Mesendoderm (in vitro differentiated cells): ENCODE measurements around the gene ARFGAP3.
A peak's percentile ranks its signal among the peaks of the same experiment; 100 is the strongest.

Experiments used
- DNase-seq: peaks from one replicate; pipeline ENCODE4 v3.0.0; 2013
- H2AK5ac ChIP-seq: 2 replicates; pipeline ENCODE4 v1.6.1; 2013; ENCODE audit warnings: low read length, inconsistent platforms
- H2BK120ac ChIP-seq: 2 replicates; pipeline ENCODE4 v1.6.1; 2013; ENCODE audit warnings: low read depth, mild to moderate bottlenecking, low read length, moderate library complexity, mixed read lengths
- H2BK15ac ChIP-seq: replicated peaks from 2 replicates; pipeline ENCODE4 v1.6.1; 2013; ENCODE audit warnings: low read depth, mild to moderate bottlenecking, moderate library complexity
- H2BK5ac ChIP-seq: 2 replicates; pipeline ENCODE4 v1.6.1; 2013; ENCODE audit warnings: low read length, inconsistent platforms
- H3K18ac ChIP-seq: 2 replicates; pipeline ENCODE4 v1.6.1; 2013; ENCODE audit warnings: mild to moderate bottlenecking, low read length, mixed read lengths
- H3K23ac ChIP-seq: one replicate; pipeline ENCODE4 v1.6.1; 2013; ENCODE audit warnings: low read length
- H3K27ac ChIP-seq: 2 replicates; pipeline ENCODE4 v1.5.1; 2013; ENCODE audit warnings: low read depth, mild to moderate bottlenecking, inconsistent platforms, low read length, moderate library complexity
- H3K27me3 ChIP-seq: 2 replicates; pipeline ENCODE4 v1.6.1; 2013; ENCODE audit warnings: low read length, control low read depth, mild to moderate bottlenecking, inconsistent platforms; ENCODE audit not compliant: insufficient read depth, poor library complexity
- H3K36me3 ChIP-seq: 2 replicates; pipeline ENCODE4 v1.6.1; 2013; ENCODE audit warnings: low read length, inconsistent platforms; ENCODE audit not compliant: control insufficient read depth, insufficient read depth
- H3K4ac ChIP-seq: one replicate; pipeline ENCODE4 v1.6.1; 2013; ENCODE audit warnings: low read depth, mild to moderate bottlenecking, low read length, moderate library complexity
- H3K4me1 ChIP-seq: 2 replicates; pipeline ENCODE4 v1.6.1; 2013; ENCODE audit warnings: low read depth, low read length, inconsistent platforms; ENCODE audit not compliant: control insufficient read depth
- H3K4me2 ChIP-seq: 2 replicates; pipeline ENCODE4 v1.6.1; 2013; ENCODE audit warnings: low read length
- H3K4me3 ChIP-seq: 2 replicates; pipeline ENCODE4 v1.5.1; 2013; ENCODE audit warnings: mild to moderate bottlenecking, low read length
- H3K56ac ChIP-seq: one replicate; pipeline ENCODE4 v1.6.1; 2013; ENCODE audit warnings: low read length
- H3K79me1 ChIP-seq: 2 replicates; pipeline ENCODE4 v1.6.1; 2013; ENCODE audit warnings: low read length, inconsistent platforms
- H3K79me2 ChIP-seq: 2 replicates; pipeline ENCODE4 v1.6.1; 2013; ENCODE audit warnings: mild to moderate bottlenecking, low read length; ENCODE audit not compliant: control insufficient read depth, insufficient read depth
- H3K9ac ChIP-seq: 2 replicates; pipeline ENCODE4 v1.6.1; 2013; ENCODE audit warnings: low read length, inconsistent platforms
- H4K5ac ChIP-seq: one replicate; pipeline ENCODE4 v1.6.1; 2013; ENCODE audit warnings: low read length
- H4K8ac ChIP-seq: one replicate; pipeline ENCODE4 v1.6.1; 2013; ENCODE audit warnings: low read depth, mild to moderate bottlenecking, control low read depth, low read length, moderate library complexity
- WGBS: extraction: QIAGEN DNeasy Blood & Tissue Kit; methylation state at CpG from one replicate; pipeline ENCODE4 v1.1.7; 2013; ENCODE audit warnings: low lambda C conversion rate, missing lambda C conversion rate; ENCODE audit not compliant: insufficient coverage; ENCODE audit errors: extremely low coverage; 5-methylcytosine and 5-hydroxymethylcytosine counted together

ARFGAP3 gene

DNA sequence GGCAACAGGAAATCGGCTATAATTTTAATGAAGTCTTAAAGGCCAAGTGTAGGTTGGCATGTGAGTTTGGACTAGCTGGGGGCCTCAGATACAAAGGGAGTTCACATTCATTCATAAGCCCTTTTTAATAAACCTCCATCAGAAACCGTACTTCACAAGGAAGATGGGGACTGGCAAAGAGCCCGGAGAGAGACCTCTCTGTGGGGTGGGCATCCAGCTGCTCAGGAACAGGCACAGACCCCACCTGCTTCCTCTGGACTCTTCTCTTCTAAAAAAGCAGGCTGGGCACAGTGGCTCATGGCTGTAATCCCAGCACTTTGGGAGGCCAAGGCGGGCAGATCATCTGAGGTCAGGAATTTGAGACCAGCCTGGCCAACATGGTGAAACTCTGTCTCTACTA lies 3.9 kb upstream of the ARFGAP3 start:
- DNase-seq, result no peak
- Histone ChIP-seq H3K79me1 (no peaks in the 10 kb centered on the region), H3K56ac (no peak overlapping the region), H3K36me3 (no peaks in the 10 kb centered on the region), H3K4me3 (no peak overlapping the region), H3K4me2 (no peak overlapping the region), H2BK5ac (no peak overlapping the region), H3K4ac (no peak overlapping the region), H3K27me3 (no peaks in the 10 kb centered on the region), H3K9ac (no peak overlapping the region), H2AK5ac (no peak overlapping the region), H4K5ac (no peak overlapping the region), H3K79me2 (no peaks in the 10 kb centered on the region), H3K23ac (no peak overlapping the region), H3K18ac (no peak overlapping the region), H2BK15ac (no peak overlapping the region), H3K27ac (no peak overlapping the region), H3K4me1 (no peaks in the 10 kb centered on the region), H2BK120ac (no peak overlapping the region), H4K8ac (no peak overlapping the region)
- WGBS, result no CpG with 5 or more reads among the region's 4 CpGs

DNA sequence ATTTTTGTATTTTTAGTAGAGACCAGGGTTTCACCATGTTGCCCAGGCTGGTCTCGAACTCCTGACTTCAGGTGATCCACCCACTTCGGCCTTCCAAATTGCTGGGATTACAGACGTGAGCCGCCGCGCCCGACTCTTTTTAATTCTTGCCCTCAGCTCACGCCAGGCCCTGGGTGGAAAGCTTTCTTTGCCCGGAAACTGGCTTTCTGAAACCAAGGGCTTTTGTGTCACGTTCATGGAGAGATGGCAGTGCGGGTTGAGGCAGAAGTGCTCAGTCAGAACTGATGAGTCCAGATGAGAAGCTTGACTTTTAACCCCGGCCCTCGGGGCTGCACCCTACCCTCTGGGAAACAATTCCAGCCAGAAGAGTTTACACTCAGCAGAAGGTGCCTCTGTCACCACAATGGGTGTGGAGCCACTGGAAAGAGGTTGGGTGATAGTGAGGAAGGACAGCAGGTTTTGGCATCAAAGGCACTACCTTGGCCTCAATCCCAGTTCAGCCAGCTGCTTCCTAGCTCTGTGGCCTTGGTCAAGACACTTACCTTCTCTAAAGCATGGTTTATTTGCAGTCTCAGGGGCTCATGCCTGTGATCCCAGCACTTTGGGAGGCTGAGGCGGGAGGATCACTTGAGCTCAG lies 890 bp upstream of the ARFGAP3 start:
- peaks cover 1% of the 10 kb centered on the region for H3K79me1 ChIP-seq
- H4K5ac ChIP-seq, result no peak overlapping the region
- H3K23ac ChIP-seq, result no peak overlapping the region
- no peaks in the 10 kb centered on the region for H3K27me3 ChIP-seq
- no peak overlapping the region for H2BK120ac ChIP-seq
- H3K79me2 ChIP-seq, result no peaks in the 10 kb centered on the region
- no peak overlapping the region for H3K4me2 ChIP-seq
- H3K4ac ChIP-seq, result no peak overlapping the region
- H3K4me1 ChIP-seq, result no peaks in the 10 kb centered on the region
- no peak overlapping the region for H2BK15ac ChIP-seq
- H3K56ac ChIP-seq, result no peak overlapping the region
- no peak overlapping the region for H3K27ac ChIP-seq
- H2BK5ac ChIP-seq, result no peak overlapping the region
- H3K9ac ChIP-seq, result no peak overlapping the region
- DNase-seq, result no peak
- no peak overlapping the region for H3K4me3 ChIP-seq
- WGBS, result no CpG with 5 or more reads among the region's 14 CpGs
- no peak overlapping the region for H2AK5ac ChIP-seq
- H3K18ac ChIP-seq, result no peak overlapping the region
- no peaks in the 10 kb centered on the region for H3K36me3 ChIP-seq
- no peak overlapping the region for H4K8ac ChIP-seq

DNA sequence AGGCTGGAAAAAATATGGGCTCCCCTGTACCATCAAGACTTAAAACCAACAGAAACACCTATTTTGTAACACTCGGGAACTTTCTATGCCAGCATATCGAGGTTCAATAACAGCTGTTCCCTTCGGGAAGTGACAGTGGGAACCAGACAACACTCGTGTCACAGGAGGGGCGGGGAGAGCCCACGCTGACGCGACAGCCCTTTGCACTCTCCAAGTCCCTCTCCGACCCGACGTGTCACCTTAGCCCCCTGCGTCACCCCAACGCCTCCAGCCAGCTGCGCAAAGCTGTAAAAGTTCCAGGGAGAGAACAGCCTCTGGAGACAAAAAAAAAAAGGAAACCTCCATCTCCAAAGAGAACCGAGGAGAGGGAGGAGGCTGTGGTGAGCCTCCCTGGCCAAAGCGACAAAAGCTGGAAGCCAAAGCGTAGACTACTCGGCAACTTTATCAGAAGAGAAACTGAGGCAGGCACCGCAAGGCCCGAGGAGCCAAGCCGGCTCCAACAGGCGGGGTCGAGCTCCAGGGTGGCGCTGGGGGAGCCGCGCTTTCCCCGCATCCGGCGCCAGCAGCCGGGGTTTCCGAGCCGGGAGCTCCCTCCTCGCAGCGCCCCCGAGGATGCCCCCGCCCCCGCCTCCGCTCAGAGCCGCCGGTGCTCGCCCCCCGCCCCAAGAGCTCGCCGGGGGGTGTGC lies 751 bp downstream of the ARFGAP3 start:
- H3K79me2 ChIP-seq, result no peaks in the 10 kb centered on the region
- H3K23ac ChIP-seq, result no peak overlapping the region
- H2BK15ac ChIP-seq, result no peak overlapping the region
- H3K4me1 ChIP-seq, result no peaks in the 10 kb centered on the region
- H2AK5ac ChIP-seq, result no peak overlapping the region
- peak overlapping the region; percentile 50 for H3K4me3 ChIP-seq
- no peak overlapping the region for H2BK5ac ChIP-seq
- no peaks in the 10 kb centered on the region for H3K36me3 ChIP-seq
- no peaks in the 10 kb centered on the region for H3K27me3 ChIP-seq
- H3K9ac ChIP-seq, result peak overlapping the region; percentile 63
- H3K4ac ChIP-seq, result no peak overlapping the region
- no peak overlapping the region for H2BK120ac ChIP-seq
- H3K18ac ChIP-seq, result peak overlapping the region; percentile 72
- H4K8ac ChIP-seq, result no peak overlapping the region
- WGBS, result no CpG with 5 or more reads among the region's 44 CpGs
- peak; percentile 41 for DNase-seq
- H3K79me1 ChIP-seq, result peaks cover 1% of the 10 kb centered on the region
- peak overlapping the region; percentile 71 for H3K56ac ChIP-seq
- no peak overlapping the region for H4K5ac ChIP-seq
- peak overlapping the region; percentile 37 for H3K4me2 ChIP-seq
- H3K27ac ChIP-seq, result no peak overlapping the region

DNA sequence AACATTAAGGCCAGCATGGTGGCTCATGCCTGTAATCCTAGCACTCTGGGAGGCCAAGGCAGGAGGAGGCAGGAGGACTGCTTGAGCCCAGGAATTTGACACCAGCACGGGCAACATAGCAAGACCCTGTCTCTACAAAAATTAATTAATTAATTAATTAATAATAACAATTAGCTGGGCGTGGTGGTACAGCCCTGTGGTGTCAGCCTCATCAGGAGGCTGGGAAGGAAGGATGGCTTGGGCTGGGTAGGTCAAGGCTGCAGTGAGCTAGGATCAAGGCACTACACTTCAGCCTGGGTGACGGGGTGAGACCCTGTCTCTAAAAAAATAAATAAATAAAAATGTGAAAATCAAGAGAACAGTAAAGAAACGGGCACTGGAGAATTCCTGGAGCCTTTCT lies 1.4 kb downstream of the ARFGAP3 start:
- H3K79me1 ChIP-seq, result peaks cover 1% of the 10 kb centered on the region
- no peak overlapping the region for H3K27ac ChIP-seq
- H3K4me3 ChIP-seq, result no peak overlapping the region
- no CpG with 5 or more reads among the region's 4 CpGs for WGBS
- no peaks in the 10 kb centered on the region for H3K27me3 ChIP-seq
- H2BK120ac ChIP-seq, result no peak overlapping the region
- no peak overlapping the region for H3K56ac ChIP-seq
- H3K18ac ChIP-seq, result no peak overlapping the region
- no peak overlapping the region for H2AK5ac ChIP-seq
- H3K4ac ChIP-seq, result no peak overlapping the region
- DNase-seq, result no peak
- no peak overlapping the region for H4K8ac ChIP-seq
- no peaks in the 10 kb centered on the region for H3K36me3 ChIP-seq
- no peaks in the 10 kb centered on the region for H3K79me2 ChIP-seq
- H4K5ac ChIP-seq, result no peak overlapping the region
- no peak overlapping the region for H2BK5ac ChIP-seq
- H3K9ac ChIP-seq, result no peak overlapping the region
- no peak overlapping the region for H2BK15ac ChIP-seq
- no peak overlapping the region for H3K4me2 ChIP-seq
- no peaks in the 10 kb centered on the region for H3K4me1 ChIP-seq
- H3K23ac ChIP-seq, result no peak overlapping the region

DNA sequence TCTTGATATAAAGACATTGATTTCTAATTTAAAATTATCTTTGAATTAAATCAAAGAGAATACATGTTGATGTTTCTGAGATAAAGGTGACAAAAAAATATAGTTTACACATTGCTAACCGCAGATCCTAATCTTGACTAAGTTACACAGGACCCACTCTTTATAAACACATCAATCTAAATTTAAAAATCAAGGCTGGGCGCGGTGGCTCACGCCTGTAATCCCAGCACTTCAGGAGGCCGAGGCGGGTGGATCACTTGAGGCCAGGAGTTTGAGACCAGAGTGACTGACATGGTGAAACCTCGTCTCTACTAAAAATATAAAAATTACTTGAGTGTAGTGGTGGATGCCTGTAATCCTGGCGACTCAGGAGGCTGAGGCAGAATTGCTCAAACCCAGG lies 1.9 kb downstream of the ARFGAP3 start:
- WGBS, result 100% methylated on average over 1 of the region's 8 CpGs
- H2BK5ac ChIP-seq, result no peak overlapping the region
- H3K27ac ChIP-seq, result no peak overlapping the region
- H2BK120ac ChIP-seq, result no peak overlapping the region
- H3K4me3 ChIP-seq, result no peak overlapping the region
- H3K79me1 ChIP-seq, result peaks cover 1% of the 10 kb centered on the region
- no peak overlapping the region for H3K23ac ChIP-seq
- H3K4me1 ChIP-seq, result no peaks in the 10 kb centered on the region
- no peak overlapping the region for H3K9ac ChIP-seq
- no peak overlapping the region for H2AK5ac ChIP-seq
- H3K4me2 ChIP-seq, result no peak overlapping the region
- no peak overlapping the region for H4K8ac ChIP-seq
- DNase-seq, result no peak
- H3K36me3 ChIP-seq, result no peaks in the 10 kb centered on the region
- H3K56ac ChIP-seq, result no peak overlapping the region
- no peak overlapping the region for H3K18ac ChIP-seq
- H3K27me3 ChIP-seq, result no peaks in the 10 kb centered on the region
- H4K5ac ChIP-seq, result no peak overlapping the region
- no peaks in the 10 kb centered on the region for H3K79me2 ChIP-seq
- no peak overlapping the region for H2BK15ac ChIP-seq
- no peak overlapping the region for H3K4ac ChIP-seq
